Dermis microvascular lymphatic vessel endothelial cell (primary cell): Measurements from ENCODE around the gene AQP11. TPM values are rescaled to one million over a fixed set of nuclear protein-coding genes. Genes with fewer than 3 reads are reported as not detected.

Source experiments
- DNase-seq, 2 donors: peaks; one replicate each; pipeline versions ENCODE4 v3.0.0 to v3.0.0-alpha.2; 2010; ENCODE audit warnings: low read depth in 2 of 2
- total RNA-seq: library from RNA; depleted of rRNA; stranded (reverse); fragments of >200 nt; gene quantifications from 2 replicates; pipeline ENCODE4 v1.2.1, GENCODE V29; 2014

Gene AQP11
- total RNA-seq, 1 donor from 2014 or later = 0.13 TPM

DNA sequence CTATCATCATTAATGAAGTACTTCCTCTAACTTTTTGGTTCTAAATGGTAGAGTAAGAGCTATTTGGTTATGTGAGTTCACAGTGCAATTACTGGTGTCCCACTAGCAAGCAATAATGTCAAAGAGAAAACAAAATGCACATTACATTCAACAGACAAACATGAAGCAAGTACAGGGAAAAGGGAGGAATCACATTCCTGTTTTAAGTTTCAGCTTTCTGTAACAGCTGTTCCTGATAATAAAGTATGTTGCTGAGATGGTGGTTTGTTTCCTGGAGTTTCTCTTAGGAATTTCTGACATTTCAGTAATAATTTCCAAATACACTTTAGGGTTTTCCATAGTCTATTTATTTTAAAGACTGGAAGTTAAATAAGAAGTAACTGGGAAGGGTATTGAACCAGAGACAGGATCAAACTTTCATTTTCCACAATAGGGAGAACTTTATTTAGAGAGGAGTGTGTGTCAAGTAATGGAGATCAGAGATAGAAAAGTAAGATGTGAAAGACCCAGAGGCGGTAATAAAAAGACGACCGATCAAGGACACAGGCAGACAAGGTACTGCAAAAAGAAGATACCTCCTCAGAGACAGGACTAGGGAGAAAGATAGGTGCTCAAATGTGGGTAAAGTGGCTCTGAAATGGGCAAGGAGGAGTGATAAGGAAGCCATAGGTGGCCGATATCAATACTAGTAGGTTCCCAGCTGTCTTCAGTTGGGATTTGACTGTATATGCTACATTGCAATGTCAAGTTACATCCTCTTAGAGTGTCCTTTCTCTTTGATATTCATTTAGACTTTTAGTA, 68.7 kb downstream of the AQP11 start:
- DNase-seq = no peak

Other genes starting within 250 kb of the AQP11 start
- 0.25 and 0.51 TPM in 2 replicates for gene PAK1, start 115.9 kb upstream of the AQP11 start, total RNA-seq
- 110 and 117 TPM in 2 replicates for gene CLNS1A, start 47.8 kb downstream of the AQP11 start, total RNA-seq
- gene RSF1, start 230.8 kb downstream of the AQP11 start, total RNA-seq = 12.8 and 16.8 TPM in 2 replicates
- gene AAMDC, start 231.2 kb downstream of the AQP11 start, total RNA-seq = 27.7 and 31.6 TPM in 2 replicates